ENCODE measurements around the gene MGRN1. TPM values are rescaled to one million over a fixed set of nuclear protein-coding genes. Genes with fewer than 3 reads are reported as not detected.

MGRN1 gene
- total RNA-seq, 1 experiment from 2014 or later: 72.3 TPM

DNA sequence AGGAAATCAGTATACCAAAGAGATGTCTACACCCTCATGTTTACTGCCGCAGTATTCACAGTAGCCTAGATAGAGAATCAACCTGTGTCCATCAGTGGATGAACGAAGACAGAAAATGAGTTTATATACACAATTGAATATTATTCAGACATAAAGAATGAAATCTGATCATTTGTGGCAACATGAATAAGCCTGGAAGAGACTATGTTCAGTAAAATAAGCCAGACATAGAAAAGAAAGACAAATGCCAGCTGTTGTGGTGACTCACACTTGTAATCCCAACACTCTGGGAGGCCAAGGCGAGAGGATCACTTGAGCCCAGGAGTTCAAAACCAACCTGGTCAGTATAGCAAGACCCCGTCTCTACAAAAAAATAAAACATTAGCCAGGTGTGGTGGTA lies 84.9 kb downstream of the MGRN1 start:
- no peak for DNase-seq
- no peaks in the 10 kb centered on the region for H3K4me1 ChIP-seq
- ChIA-PET POLR2A (no interaction called here), CTCF (no interaction called here)
- H3K4me3 Mint-ChIP-seq (ENCODE audit: unreplicated experiment): no peak overlapping the region
- H3K27me3 ChIP-seq (replicated peaks; ENCODE audit: control insufficient read depth, insufficient read depth, low read length): no peaks in the 10 kb centered on the region
- H3K9me3 ChIP-seq: no peaks in the 10 kb centered on the region
- no peak overlapping the region for H3K27ac Mint-ChIP-seq (ENCODE audit: unreplicated experiment)
- no peaks in the 10 kb centered on the region for H3K4me1 Mint-ChIP-seq (ENCODE audit: low read depth, unreplicated experiment)
- BruUV-seq (replicated peaks): no TSS peak
- no peaks in the 10 kb centered on the region for H3K9me3 Mint-ChIP-seq (ENCODE audit: unreplicated experiment)
- H3K36me3 ChIP-seq (ENCODE audit: control insufficient read depth, insufficient read depth, low read length): no peaks in the 10 kb centered on the region; the same call in 1 of the 2 replicates
- no peak overlapping the region for H3K4me3 ChIP-seq (ENCODE audit: low read depth, low read length)
- TF ChIP-seq, protein P1, sequence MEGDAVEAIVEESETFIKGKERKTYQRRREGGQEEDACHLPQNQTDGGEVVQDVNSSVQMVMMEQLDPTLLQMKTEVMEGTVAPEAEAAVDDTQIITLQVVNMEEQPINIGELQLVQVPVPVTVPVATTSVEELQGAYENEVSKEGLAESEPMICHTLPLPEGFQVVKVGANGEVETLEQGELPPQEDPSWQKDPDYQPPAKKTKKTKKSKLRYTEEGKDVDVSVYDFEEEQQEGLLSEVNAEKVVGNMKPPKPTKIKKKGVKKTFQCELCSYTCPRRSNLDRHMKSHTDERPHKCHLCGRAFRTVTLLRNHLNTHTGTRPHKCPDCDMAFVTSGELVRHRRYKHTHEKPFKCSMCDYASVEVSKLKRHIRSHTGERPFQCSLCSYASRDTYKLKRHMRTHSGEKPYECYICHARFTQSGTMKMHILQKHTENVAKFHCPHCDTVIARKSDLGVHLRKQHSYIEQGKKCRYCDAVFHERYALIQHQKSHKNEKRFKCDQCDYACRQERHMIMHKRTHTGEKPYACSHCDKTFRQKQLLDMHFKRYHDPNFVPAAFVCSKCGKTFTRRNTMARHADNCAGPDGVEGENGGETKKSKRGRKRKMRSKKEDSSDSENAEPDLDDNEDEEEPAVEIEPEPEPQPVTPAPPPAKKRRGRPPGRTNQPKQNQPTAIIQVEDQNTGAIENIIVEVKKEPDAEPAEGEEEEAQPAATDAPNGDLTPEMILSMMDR (IDR thresholded peaks at IDR 0.05; ENCODE audit: insufficient read depth in 1 of 2, low read depth in 1 of 2, low read length in 1 of 2, severe bottlenecking in 1 of 2, unreplicated experiment in 1 of 2): no peak
- peaks cover 32% of the 10 kb centered on the region for H3K36me3 Mint-ChIP-seq (ENCODE audit: insufficient read depth, unreplicated experiment)
- intact Hi-C loops (cut with micrococcal nuclease; ENCODE audit: unreplicated experiment): no loop called here
- no peaks in the 10 kb centered on the region for H3K27me3 Mint-ChIP-seq (ENCODE audit: insufficient read depth, unreplicated experiment)

DNA sequence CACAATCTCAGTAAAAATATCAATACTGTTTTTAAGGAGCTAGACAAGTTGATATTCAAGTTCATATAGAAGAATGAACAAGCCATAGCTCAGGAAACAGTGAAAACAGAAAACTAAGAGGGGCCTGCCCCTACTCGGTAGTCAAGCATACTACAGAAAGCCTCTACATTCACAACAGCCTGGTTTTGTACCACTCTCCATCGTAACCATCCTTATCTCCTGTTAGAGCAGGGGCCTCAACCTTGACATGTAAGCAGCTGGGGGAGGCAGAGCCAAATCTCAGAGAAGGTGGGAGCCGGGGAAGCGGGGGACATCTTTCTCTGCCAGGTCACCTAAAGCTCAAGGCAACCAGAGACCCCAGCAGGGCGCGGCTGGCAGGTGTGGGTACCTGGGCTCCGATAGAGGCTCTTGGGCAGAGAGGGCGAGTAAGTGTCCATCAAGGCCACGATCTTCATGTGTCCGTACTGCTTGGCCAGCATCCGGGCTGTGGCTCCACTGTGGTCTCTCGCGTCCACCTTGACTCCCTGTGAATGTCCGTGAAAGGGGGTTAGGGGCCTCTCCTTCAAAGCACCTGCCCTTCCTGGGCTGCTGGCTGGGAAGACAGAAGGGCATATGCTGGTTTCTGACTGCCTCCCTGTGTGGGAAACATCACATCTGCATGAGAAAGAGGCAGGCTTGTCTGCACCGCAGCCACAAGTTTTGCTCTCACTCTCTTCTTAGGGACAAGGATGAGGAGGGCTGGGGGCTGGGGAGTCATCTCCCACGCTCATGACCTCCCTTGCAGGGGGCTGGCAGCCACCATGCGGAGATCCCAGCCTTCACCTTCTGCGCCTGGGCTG lies 89.3 kb downstream of the MGRN1 start:
- Mint-ChIP-seq H3K36me3 (ENCODE audit: insufficient read depth, unreplicated experiment) (peaks cover 19% of the 10 kb centered on the region), H3K4me1 (ENCODE audit: low read depth, unreplicated experiment) (no peaks in the 10 kb centered on the region), H3K9me3 (ENCODE audit: unreplicated experiment) (no peaks in the 10 kb centered on the region), H3K27me3 (ENCODE audit: insufficient read depth, unreplicated experiment) (no peaks in the 10 kb centered on the region), H3K4me3 (ENCODE audit: unreplicated experiment) (no peak overlapping the region), H3K27ac (ENCODE audit: unreplicated experiment) (no peak overlapping the region)
- Histone ChIP-seq H3K27me3 (replicated peaks; ENCODE audit: control insufficient read depth, insufficient read depth, low read length) (no peaks in the 10 kb centered on the region), H3K36me3 (ENCODE audit: control insufficient read depth, insufficient read depth, low read length) (no peaks in the 10 kb centered on the region), H3K9me3 (no peaks in the 10 kb centered on the region), H3K4me3 (ENCODE audit: low read depth, low read length) (no peak overlapping the region), H3K4me1 (no peaks in the 10 kb centered on the region)
- POLR2A ChIA-PET: no interaction called here
- intact Hi-C loops (cut with micrococcal nuclease; ENCODE audit: unreplicated experiment): no loop called here
- BruUV-seq (replicated peaks): no TSS peak
- TF ChIP-seq, protein P1 (IDR thresholded peaks at IDR 0.05; ENCODE audit: insufficient read depth in 1 of 2, low read depth in 1 of 2, low read length in 1 of 2, severe bottlenecking in 1 of 2, unreplicated experiment in 1 of 2): no peak
- no peak for DNase-seq
- CTCF ChIA-PET: no interaction called here

DNA sequence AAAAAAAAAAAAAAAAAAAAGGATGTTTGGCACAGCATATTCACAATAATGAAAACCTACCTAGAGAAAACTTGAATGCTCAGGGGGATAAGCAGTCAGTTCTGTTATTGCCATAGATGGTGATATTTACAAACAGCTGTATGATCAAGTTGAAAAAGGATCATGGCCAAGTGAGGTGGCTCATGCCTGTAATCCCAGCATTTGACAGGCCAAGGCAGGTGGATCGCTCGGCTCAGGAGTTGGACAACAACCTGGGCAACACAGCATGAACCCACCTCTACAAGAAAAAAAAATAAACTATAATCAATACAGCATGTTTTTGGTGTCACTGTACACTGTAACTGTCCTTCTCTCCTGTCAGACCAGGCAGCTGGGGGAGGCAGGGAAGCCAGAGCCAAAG lies 90.4 kb downstream of the MGRN1 start:
- Histone ChIP-seq H3K4me1 (no peaks in the 10 kb centered on the region), H3K9me3 (no peaks in the 10 kb centered on the region), H3K4me3 (ENCODE audit: low read depth, low read length) (no peak overlapping the region), H3K27me3 (replicated peaks; ENCODE audit: control insufficient read depth, insufficient read depth, low read length) (no peaks in the 10 kb centered on the region), H3K36me3 (ENCODE audit: control insufficient read depth, insufficient read depth, low read length) (no peaks in the 10 kb centered on the region)
- intact Hi-C loops (cut with micrococcal nuclease; ENCODE audit: unreplicated experiment): no loop called here
- no peak for DNase-seq
- no peak overlapping the region for H3K4me3 Mint-ChIP-seq (ENCODE audit: unreplicated experiment)
- H3K27me3 Mint-ChIP-seq (ENCODE audit: insufficient read depth, unreplicated experiment): no peaks in the 10 kb centered on the region
- TF ChIP-seq, protein P1 (IDR thresholded peaks at IDR 0.05; ENCODE audit: insufficient read depth in 1 of 2, low read depth in 1 of 2, low read length in 1 of 2, severe bottlenecking in 1 of 2, unreplicated experiment in 1 of 2): no peak
- H3K9me3 Mint-ChIP-seq (ENCODE audit: unreplicated experiment): no peaks in the 10 kb centered on the region
- H3K27ac Mint-ChIP-seq (ENCODE audit: unreplicated experiment): no peak overlapping the region
- peaks cover 19% of the 10 kb centered on the region for H3K36me3 Mint-ChIP-seq (ENCODE audit: insufficient read depth, unreplicated experiment)
- POLR2A ChIA-PET: no interaction called here
- CTCF ChIA-PET: no interaction called here
- BruUV-seq (replicated peaks): no TSS peak
- H3K4me1 Mint-ChIP-seq (ENCODE audit: low read depth, unreplicated experiment): no peaks in the 10 kb centered on the region
